GM18519 (cell line): ENCODE measurements around the gene HINT3.
"Not testable (repeated sequence)": the region's sequence is repeated elsewhere in the genome, so short reads cannot be mapped to it uniquely, and the experiment has no call there.

Experiments
- ATAC-seq: cut with Tn5 transposase; IDR thresholded peaks from one replicate; pipeline ENCODE4 v1.9.1; 2021; ENCODE audit warnings: mild to moderate bottlenecking, moderate library complexity; ENCODE audit not compliant: unreplicated experiment, low FRiP score

HINT3 gene

GRCh38 chr6:125994670-125995488 lies 38.3 kb downstream of the HINT3 start:
- ATAC-seq: no peak

GRCh38 chr6:125995972-125996580 lies 39.5 kb downstream of the HINT3 start:
- peak; percentile 91 for ATAC-seq

GRCh38 chr6:126002755-126003679 lies 46.4 kb downstream of the HINT3 start:
- ATAC-seq: no peak

- ATAC-seq: no peak
Measured at GRCh38 chr6:126007800-126008199, 51.2 kb downstream of the HINT3 start.

GRCh38 chr6:126010040-126010439 lies 53.5 kb downstream of the HINT3 start:
- ATAC-seq: no peak

- ATAC-seq: no peak
Measured at GRCh38 chr6:126015863-126016262, 59.3 kb downstream of the HINT3 start.

- no peak for ATAC-seq
Measured at GRCh38 chr6:126016591-126016990, 60.0 kb downstream of the HINT3 start.

- ATAC-seq: no peak
Measured at GRCh38 chr6:126017668-126018067, 61.1 kb downstream of the HINT3 start.

GRCh38 chr6:126020305-126021050 lies 63.9 kb downstream of the HINT3 start:
- ATAC-seq: no peak

GRCh38 chr6:126023474-126023873 lies 66.9 kb downstream of the HINT3 start:
- not testable (repeated sequence) for ATAC-seq

GRCh38 chr6:126026001-126026400 lies 69.4 kb downstream of the HINT3 start:
- no peak for ATAC-seq

- ATAC-seq: no peak
Measured at GRCh38 chr6:126027601-126028000, 71.0 kb downstream of the HINT3 start.
